Liver (tissue), 9 donors: ENCODE results near the gene KRT4. TPM values are rescaled to one million over a fixed set of nuclear protein-coding genes. Genes with fewer than 3 reads are reported as not detected.

Experiments used
- DNase-seq: peaks from one replicate; pipeline ENCODE4 v3.0.0-alpha.2; 2017; ENCODE audit warnings: low spot score
- H3K27ac ChIP-seq, 2 donors: one replicate each; pipeline ENCODE4 v1.7.0; 2013; ENCODE audit warnings: inconsistent platforms in 2 of 2, low read length in 2 of 2, control low read depth in 1 of 2, low read depth in 1 of 2, mild to moderate bottlenecking in 1 of 2
- H3K27me3 ChIP-seq, 4 donors: one replicate each; pipeline versions ENCODE4 v1.6.1 to v1.7.0; 2013; ENCODE audit warnings: low read length in 3 of 4, inconsistent platforms in 1 of 4, mild to moderate bottlenecking in 1 of 4, moderate library complexity in 1 of 4; ENCODE audit not compliant: control insufficient read depth in 4 of 4, insufficient read depth in 4 of 4
- H3K36me3 ChIP-seq, 4 donors: one replicate each; pipeline versions ENCODE4 v1.6.1 to v1.7.0; 2013; ENCODE audit warnings: low read length in 3 of 4, mild to moderate bottlenecking in 3 of 4, low read depth in 1 of 4, moderate library complexity in 1 of 4; ENCODE audit not compliant: control insufficient read depth in 4 of 4, insufficient read depth in 3 of 4
- H3K4me1 ChIP-seq, 4 donors: one replicate each; pipeline versions ENCODE4 v1.6.1 to v1.7.0; 2013; ENCODE audit warnings: low read length in 3 of 4, mild to moderate bottlenecking in 3 of 4, moderate library complexity in 1 of 4; ENCODE audit not compliant: control insufficient read depth in 4 of 4, insufficient read depth in 4 of 4
- H3K4me3 ChIP-seq, 3 donors: one replicate each; pipeline versions ENCODE4 v1.6.1 to v1.7.0; 2013; ENCODE audit warnings: low read length in 3 of 3, control low read depth in 1 of 3, low read depth in 1 of 3, mild to moderate bottlenecking in 1 of 3
- H3K9ac ChIP-seq, 2 donors: one replicate each; pipeline ENCODE4 v1.7.0; 2013; ENCODE audit warnings: low read length in 2 of 2, mild to moderate bottlenecking in 2 of 2, moderate library complexity in 2 of 2, control low read depth in 1 of 2, low read depth in 1 of 2
- H3K9me3 ChIP-seq, 4 donors: one replicate each; pipeline versions ENCODE4 v1.6.1 to v1.7.0; 2013; ENCODE audit warnings: low read length in 3 of 4; ENCODE audit not compliant: control insufficient read depth in 4 of 4
- FOXA1 ChIP-seq: IDR thresholded peaks from 2 replicates; pipeline ENCODE4 v1.6.1; 2016; ENCODE audit warnings: antibody characterized with exemption
- GABPA ChIP-seq, 2 donors: IDR thresholded peaks in 1 of 2; conservative IDR thresholded peaks in 1 of 2; 2 replicates each; pipeline ENCODE4 v1.6.1; 2016; ENCODE audit warnings: antibody characterized with exemption in 2 of 2, mild to moderate bottlenecking in 1 of 2, moderate library complexity in 1 of 2
- HNF4A ChIP-seq, 2 donors: conservative IDR thresholded peaks; 2 replicates each; pipeline ENCODE4 v1.6.1; 2016; ENCODE audit warnings: antibody characterized with exemption in 2 of 2, mild to moderate bottlenecking in 2 of 2
- JUND ChIP-seq, 2 donors: IDR thresholded peaks; 2 replicates each; pipeline ENCODE4 v1.6.1; 2016; ENCODE audit warnings: antibody characterized with exemption in 2 of 2
- MAX ChIP-seq: IDR thresholded peaks from 2 replicates; pipeline ENCODE4 v1.6.1; 2016; ENCODE audit warnings: antibody characterized with exemption
- RAD21 ChIP-seq, 2 donors: IDR thresholded peaks; 2 replicates each; pipeline ENCODE4 v1.6.1; 2016; ENCODE audit warnings: antibody characterized with exemption in 2 of 2, mild to moderate bottlenecking in 2 of 2
- REST ChIP-seq: IDR thresholded peaks from 2 replicates; pipeline ENCODE4 v1.6.1; 2016; ENCODE audit warnings: antibody characterized with exemption, mild to moderate bottlenecking
- RXRA ChIP-seq, 2 donors: IDR thresholded peaks; 2 replicates each; pipeline ENCODE4 v1.6.1; 2017 to 2018; ENCODE audit warnings: antibody characterized with exemption in 2 of 2, mild to moderate bottlenecking in 1 of 2
- SP1 ChIP-seq: IDR thresholded peaks from 2 replicates; pipeline ENCODE4 v1.6.1; 2018; ENCODE audit warnings: antibody characterized with exemption, mild to moderate bottlenecking
- TAF1 ChIP-seq: conservative IDR thresholded peaks from 2 replicates; pipeline ENCODE4 v1.6.1; 2016; ENCODE audit warnings: antibody characterized with exemption, mild to moderate bottlenecking
- YY1 ChIP-seq: IDR thresholded peaks from 2 replicates; pipeline ENCODE4 v1.6.1; 2016; ENCODE audit warnings: antibody characterized with exemption, mild to moderate bottlenecking
- WGBS: extraction: QIAGEN DNeasy Blood & Tissue Kit; methylation state at CpG from one replicate; pipeline ENCODE4 v1.1.7; 2013; 5-methylcytosine and 5-hydroxymethylcytosine counted together
- polyA plus RNA-seq, 2 donors: library from polyadenylated mRNA; stranded (reverse) in 1 of 2; unstranded in 1 of 2; fragments of 200-250 nt in 1 of 2; fragments of >200 nt in 1 of 2; fragmentation: Nextera tagmentation in 1 of 2; extraction: Ambion mirVana in 1 of 2; gene quantifications; one replicate each; pipeline versions ENCODE4 v1.2.1 to v1.2.3, GENCODE V29; 2013 to 2015
- total RNA-seq, 2 donors: library from RNA; depleted of rRNA; stranded (reverse); fragments of >200 nt; gene quantifications; one replicate each; pipeline ENCODE4 v1.2.3, GENCODE V29; 2014
- TF ChIP-seq, protein P1 (sequence below): IDR thresholded peaks from 2 replicates; pipeline ENCODE4 v1.6.1; 2016; ENCODE audit warnings: antibody characterized with exemption
- TF ChIP-seq, protein P2 (sequence below): IDR thresholded peaks from 2 replicates; pipeline ENCODE4 v1.6.1; 2016; ENCODE audit warnings: antibody characterized with exemption
- TF ChIP-seq, protein P3 (sequence below): fragments of 150-350 bp; IDR thresholded peaks from 2 replicates; pipeline ENCODE4 v1.5.1; 2017; ENCODE audit warnings: improper control_type of control experiment, low read depth, low read length; ENCODE audit not compliant: missing input control
- donor health status: healthy.
- donor health status: healthy.
- donor health status: healthy.
- donor health status: healthy.
- donor health status: healthy.

Gene KRT4
- total and polyA plus RNA-seq, 4 donors = 0.05 to 0.23 TPM; not detected in 2

GRCh38 chr12:52821071-52821730 lies 7.3 kb upstream of the KRT4 start:
- H3K4me3 ChIP-seq = no peak overlapping the region
- H3K27me3 ChIP-seq = no peaks in the 10 kb centered on the region
- 85% methylated on average over 4 of the region's 4 CpGs for WGBS
- TF ChIP-seq, protein P1, sequence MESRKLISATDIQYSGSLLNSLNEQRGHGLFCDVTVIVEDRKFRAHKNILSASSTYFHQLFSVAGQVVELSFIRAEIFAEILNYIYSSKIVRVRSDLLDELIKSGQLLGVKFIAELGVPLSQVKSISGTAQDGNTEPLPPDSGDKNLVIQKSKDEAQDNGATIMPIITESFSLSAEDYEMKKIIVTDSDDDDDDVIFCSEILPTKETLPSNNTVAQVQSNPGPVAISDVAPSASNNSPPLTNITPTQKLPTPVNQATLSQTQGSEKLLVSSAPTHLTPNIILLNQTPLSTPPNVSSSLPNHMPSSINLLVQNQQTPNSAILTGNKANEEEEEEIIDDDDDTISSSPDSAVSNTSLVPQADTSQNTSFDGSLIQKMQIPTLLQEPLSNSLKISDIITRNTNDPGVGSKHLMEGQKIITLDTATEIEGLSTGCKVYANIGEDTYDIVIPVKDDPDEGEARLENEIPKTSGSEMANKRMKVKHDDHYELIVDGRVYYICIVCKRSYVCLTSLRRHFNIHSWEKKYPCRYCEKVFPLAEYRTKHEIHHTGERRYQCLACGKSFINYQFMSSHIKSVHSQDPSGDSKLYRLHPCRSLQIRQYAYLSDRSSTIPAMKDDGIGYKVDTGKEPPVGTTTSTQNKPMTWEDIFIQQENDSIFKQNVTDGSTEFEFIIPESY = no peak
- TF ChIP-seq HNF4A (conservative IDR thresholded peaks at IDR 0.05) (no peak), JUND (IDR thresholded peaks at IDR 0.05) (no peak), YY1 (no peak)
- TF ChIP-seq, protein P2, sequence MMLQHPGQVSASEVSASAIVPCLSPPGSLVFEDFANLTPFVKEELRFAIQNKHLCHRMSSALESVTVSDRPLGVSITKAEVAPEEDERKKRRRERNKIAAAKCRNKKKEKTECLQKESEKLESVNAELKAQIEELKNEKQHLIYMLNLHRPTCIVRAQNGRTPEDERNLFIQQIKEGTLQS = no peak
- TF ChIP-seq, protein P3, sequence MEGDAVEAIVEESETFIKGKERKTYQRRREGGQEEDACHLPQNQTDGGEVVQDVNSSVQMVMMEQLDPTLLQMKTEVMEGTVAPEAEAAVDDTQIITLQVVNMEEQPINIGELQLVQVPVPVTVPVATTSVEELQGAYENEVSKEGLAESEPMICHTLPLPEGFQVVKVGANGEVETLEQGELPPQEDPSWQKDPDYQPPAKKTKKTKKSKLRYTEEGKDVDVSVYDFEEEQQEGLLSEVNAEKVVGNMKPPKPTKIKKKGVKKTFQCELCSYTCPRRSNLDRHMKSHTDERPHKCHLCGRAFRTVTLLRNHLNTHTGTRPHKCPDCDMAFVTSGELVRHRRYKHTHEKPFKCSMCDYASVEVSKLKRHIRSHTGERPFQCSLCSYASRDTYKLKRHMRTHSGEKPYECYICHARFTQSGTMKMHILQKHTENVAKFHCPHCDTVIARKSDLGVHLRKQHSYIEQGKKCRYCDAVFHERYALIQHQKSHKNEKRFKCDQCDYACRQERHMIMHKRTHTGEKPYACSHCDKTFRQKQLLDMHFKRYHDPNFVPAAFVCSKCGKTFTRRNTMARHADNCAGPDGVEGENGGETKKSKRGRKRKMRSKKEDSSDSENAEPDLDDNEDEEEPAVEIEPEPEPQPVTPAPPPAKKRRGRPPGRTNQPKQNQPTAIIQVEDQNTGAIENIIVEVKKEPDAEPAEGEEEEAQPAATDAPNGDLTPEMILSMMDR = no peak
- H3K36me3 ChIP-seq = no peaks in the 10 kb centered on the region
- H3K9me3 ChIP-seq = no peaks in the 10 kb centered on the region
- no peak overlapping the region for H3K27ac ChIP-seq
- H3K4me1 ChIP-seq = no peaks in the 10 kb centered on the region
- DNase-seq = no peak
- no peak overlapping the region for H3K9ac ChIP-seq

DNA sequence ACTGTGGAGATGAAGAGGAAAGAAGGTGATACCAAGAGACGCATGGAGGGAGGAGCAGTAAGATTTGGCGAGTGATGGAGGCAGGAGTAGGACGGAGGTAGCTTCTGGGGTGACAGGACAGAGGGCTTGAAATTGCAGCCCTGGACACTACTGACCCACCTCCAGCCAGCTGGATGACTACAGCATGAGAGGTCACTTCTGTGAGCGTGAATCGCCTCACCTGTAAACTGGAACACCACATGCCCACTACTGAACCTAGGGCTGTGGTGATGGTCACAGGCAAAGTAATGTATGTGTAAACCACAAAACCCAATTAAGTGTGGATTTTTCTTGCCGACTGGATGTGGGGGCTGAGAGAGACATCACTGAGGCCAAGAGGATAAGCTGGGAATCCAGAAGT lies 6.6 kb upstream of the KRT4 start:
- DNase-seq = no peak
- Histone ChIP-seq H3K36me3 (no peaks in the 10 kb centered on the region), H3K9ac (no peak overlapping the region), H3K27me3 (no peaks in the 10 kb centered on the region), H3K9me3 (no peaks in the 10 kb centered on the region), H3K4me3 (no peak overlapping the region), H3K27ac (no peak overlapping the region), H3K4me1 (no peaks in the 10 kb centered on the region)
- TF ChIP-seq JUND (IDR thresholded peaks at IDR 0.05) (no peak), REST (no peak), GABPA (IDR thresholded peaks at IDR 0.05 in 1 of 2, conservative IDR thresholded peaks at IDR 0.05 in 1 of 2) (no peak), RAD21 (IDR thresholded peaks at IDR 0.05) (no peak), MAX (no peak), TAF1 (no peak), SP1 (no peak), RXRA (IDR thresholded peaks at IDR 0.05) (no peak), YY1 (no peak), FOXA1 (no peak)
- TF ChIP-seq, protein P2 = no peak
- 90% methylated on average over 6 of the region's 6 CpGs for WGBS
